K562 (cell line): ENCODE measurements around the gene DBNDD2.

ENCODE experiments used
- ASH1L ChIP-seq: fragments of 450-650 bp; IDR thresholded peaks from 2 replicates; pipeline ENCODE4 v1.6.1; 2018; ENCODE audit warnings: borderline replicate concordance, mild to moderate bottlenecking, low read depth; ENCODE audit not compliant: partially characterized antibody
- GABPA ChIP-seq: fragments of 200-800 bp; sonication (Bioruptor generic); conservative IDR thresholded peaks from 2 replicates; pipeline ENCODE4 v1.6.1; 2016; ENCODE audit warnings: low read depth, missing genetic modification characterization, missing compliant biosample characterization
- HDAC2 ChIP-seq: fragments of 450-650 bp; IDR thresholded peaks from 2 replicates; pipeline ENCODE4 v1.6.1; 2016; ENCODE audit warnings: mild to moderate bottlenecking
- HDGF ChIP-seq: fragments of 450-650 bp; IDR thresholded peaks from 2 replicates; pipeline ENCODE4 v1.6.1; 2016
- RAD51 ChIP-seq: fragments of 450-650 bp; IDR thresholded peaks from 2 replicates; pipeline ENCODE4 v1.7.1; 2016; ENCODE audit warnings: low read depth, mild to moderate bottlenecking, borderline replicate concordance
- STAG1 ChIP-seq: sonication (generic); formaldehyde crosslinking; IDR thresholded peaks from 2 replicates; pipeline ENCODE4 v1.5.0; 2020; ENCODE audit warnings: missing genetic modification reagents, borderline replicate concordance
- ZBED1 ChIP-seq: IDR thresholded peaks from 2 replicates; pipeline ENCODE4 v1.6.1; 2014
- TF ChIP-seq, protein P1 (sequence below), 2 experiments: fragments of 450-650 bp; formaldehyde crosslinking in 1 of 2; IDR thresholded peaks; 2 replicates each; pipeline versions ENCODE4 v1.4.0 to v1.6.1; 2014 to 2020; ENCODE audit warnings: mild to moderate bottlenecking in 2 of 2, borderline replicate concordance in 1 of 2, low read depth in 1 of 2

DNA sequence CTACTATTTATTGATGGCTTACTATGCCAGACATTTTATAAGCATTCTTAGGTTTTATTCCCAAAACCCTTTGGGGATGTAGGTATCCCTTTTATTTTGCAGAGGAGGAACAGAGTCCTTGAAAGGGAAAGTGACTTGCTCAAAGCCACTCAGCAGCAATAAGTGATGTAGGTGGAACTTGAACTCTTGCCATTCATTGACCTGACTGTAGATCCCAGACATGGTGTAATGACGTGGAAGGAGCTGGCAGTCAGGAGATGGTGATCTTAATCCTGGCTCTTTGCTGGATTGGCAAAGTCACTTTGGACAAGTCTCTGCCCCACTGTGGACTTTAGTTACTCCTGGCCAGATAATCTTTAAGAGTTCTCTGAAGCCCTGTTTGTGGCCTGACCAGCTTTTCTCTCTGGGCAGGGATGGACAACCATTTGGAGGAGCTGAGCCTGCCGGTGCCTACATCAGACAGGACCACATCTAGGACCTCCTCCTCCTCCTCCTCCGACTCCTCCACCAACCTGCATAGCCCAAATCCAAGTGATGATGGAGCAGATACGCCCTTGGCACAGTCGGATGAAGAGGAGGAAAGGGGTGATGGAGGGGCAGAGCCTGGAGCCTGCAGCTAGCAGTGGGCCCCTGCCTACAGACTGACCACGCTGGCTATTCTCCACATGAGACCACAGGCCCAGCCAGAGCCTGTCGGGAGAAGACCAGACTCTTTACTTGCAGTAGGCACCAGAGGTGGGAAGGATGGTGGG is 1.6 kb downstream of the DBNDD2 start:
- TF ChIP-seq, protein P1, sequence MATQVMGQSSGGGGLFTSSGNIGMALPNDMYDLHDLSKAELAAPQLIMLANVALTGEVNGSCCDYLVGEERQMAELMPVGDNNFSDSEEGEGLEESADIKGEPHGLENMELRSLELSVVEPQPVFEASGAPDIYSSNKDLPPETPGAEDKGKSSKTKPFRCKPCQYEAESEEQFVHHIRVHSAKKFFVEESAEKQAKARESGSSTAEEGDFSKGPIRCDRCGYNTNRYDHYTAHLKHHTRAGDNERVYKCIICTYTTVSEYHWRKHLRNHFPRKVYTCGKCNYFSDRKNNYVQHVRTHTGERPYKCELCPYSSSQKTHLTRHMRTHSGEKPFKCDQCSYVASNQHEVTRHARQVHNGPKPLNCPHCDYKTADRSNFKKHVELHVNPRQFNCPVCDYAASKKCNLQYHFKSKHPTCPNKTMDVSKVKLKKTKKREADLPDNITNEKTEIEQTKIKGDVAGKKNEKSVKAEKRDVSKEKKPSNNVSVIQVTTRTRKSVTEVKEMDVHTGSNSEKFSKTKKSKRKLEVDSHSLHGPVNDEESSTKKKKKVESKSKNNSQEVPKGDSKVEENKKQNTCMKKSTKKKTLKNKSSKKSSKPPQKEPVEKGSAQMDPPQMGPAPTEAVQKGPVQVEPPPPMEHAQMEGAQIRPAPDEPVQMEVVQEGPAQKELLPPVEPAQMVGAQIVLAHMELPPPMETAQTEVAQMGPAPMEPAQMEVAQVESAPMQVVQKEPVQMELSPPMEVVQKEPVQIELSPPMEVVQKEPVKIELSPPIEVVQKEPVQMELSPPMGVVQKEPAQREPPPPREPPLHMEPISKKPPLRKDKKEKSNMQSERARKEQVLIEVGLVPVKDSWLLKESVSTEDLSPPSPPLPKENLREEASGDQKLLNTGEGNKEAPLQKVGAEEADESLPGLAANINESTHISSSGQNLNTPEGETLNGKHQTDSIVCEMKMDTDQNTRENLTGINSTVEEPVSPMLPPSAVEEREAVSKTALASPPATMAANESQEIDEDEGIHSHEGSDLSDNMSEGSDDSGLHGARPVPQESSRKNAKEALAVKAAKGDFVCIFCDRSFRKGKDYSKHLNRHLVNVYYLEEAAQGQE (IDR thresholded peaks at IDR 0.05; ENCODE audit: borderline replicate concordance): no peak
- TF ChIP-seq, protein P1 (CRISPR knock-in tag; IDR thresholded peaks at IDR 0.05; ENCODE audit: low read depth): no peak
- no peak for TF ChIP-seq HDGF
- no peak for TF ChIP-seq ASH1L
- TF ChIP-seq GABPA (tag): no peak
- TF ChIP-seq RAD51: no peak
- TF ChIP-seq STAG1: no peak
- TF ChIP-seq HDAC2: no peak
- TF ChIP-seq ZBED1: no peak
